Measurements from ENCODE around the gene ACTR1B.
"Not testable (repeated sequence)": the region's sequence is repeated elsewhere in the genome, so short reads cannot be mapped to it uniquely, and the experiment has no call there.

Gene ACTR1B

GRCh38 chr2:97691166-97691565 is 27.3 kb upstream of the ACTR1B start:
- no peak for TF ChIP-seq CTCF (IDR thresholded peaks at IDR 0.05; ENCODE audit: control insufficient read depth, insufficient read depth, low read depth, low read length, missing control alignments)
- DNase-seq (ENCODE audit: low read depth), result no peak
- no peak overlapping the region for H3K4me3 ChIP-seq (ENCODE audit: control insufficient read depth, low read depth, low read length)

- no peak for DNase-seq (ENCODE audit: low read depth)
These were observed 24.4 kb upstream of the ACTR1B start for GRCh38 chr2:97688062-97688827.

GRCh38 chr2:97687235-97687634 is 23.4 kb upstream of the ACTR1B start:
- not testable (repeated sequence) for DNase-seq (ENCODE audit: low read depth); H3K4me3 ChIP-seq (ENCODE audit: control insufficient read depth, low read depth, low read length)

More at GRCh38 chr2:97688062-97688827, 24.4 kb upstream of the ACTR1B start:
- TF ChIP-seq CTCF (IDR thresholded peaks at IDR 0.05; ENCODE audit: control insufficient read depth, insufficient read depth, low read depth, low read length, missing control alignments), result no peak
- no peak overlapping the region for H3K4me3 ChIP-seq (ENCODE audit: control insufficient read depth, low read depth, low read length)

GRCh38 chr2:97678298-97678697 is 14.5 kb upstream of the ACTR1B start:
- no peak for TF ChIP-seq CTCF (IDR thresholded peaks at IDR 0.05; ENCODE audit: control insufficient read depth, insufficient read depth, low read depth, low read length, missing control alignments)
- no peak overlapping the region for H3K4me3 ChIP-seq (ENCODE audit: control insufficient read depth, low read depth, low read length)
- DNase-seq (ENCODE audit: low read depth), result no peak

DNA sequence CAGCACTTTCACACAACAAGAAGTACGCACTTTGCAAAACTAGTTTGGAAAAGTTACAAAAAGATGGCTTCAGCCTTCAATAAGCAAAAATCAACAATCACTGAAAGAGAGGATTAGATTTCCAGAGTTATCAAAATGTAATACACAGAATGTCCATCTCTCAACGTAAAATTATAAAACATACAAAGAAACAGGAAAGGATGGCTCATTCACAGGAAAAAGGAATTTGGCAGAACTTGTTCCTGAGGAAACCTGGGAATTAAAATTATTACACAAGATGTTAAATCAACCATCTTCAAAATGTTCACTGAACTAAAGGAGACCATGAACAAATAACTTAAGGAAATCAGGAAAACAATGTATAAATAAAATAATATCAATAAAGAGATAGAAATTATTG is 13.6 kb upstream of the ACTR1B start:
- H3K4me3 ChIP-seq (ENCODE audit: control insufficient read depth, low read depth, low read length), result no peak overlapping the region
- TF ChIP-seq CTCF (IDR thresholded peaks at IDR 0.05; ENCODE audit: control insufficient read depth, insufficient read depth, low read depth, low read length, missing control alignments), result no peak
- no peak for DNase-seq (ENCODE audit: low read depth)

- no peak for TF ChIP-seq CTCF (IDR thresholded peaks at IDR 0.05; ENCODE audit: control insufficient read depth, insufficient read depth, low read depth, low read length, missing control alignments)
- H3K4me3 ChIP-seq (ENCODE audit: control insufficient read depth, low read depth, low read length), result no peak overlapping the region
- DNase-seq (ENCODE audit: low read depth), result no peak
These were observed 12.8 kb upstream of the ACTR1B start for GRCh38 chr2:97676620-97677019.

- TF ChIP-seq CTCF (IDR thresholded peaks at IDR 0.05; ENCODE audit: control insufficient read depth, insufficient read depth, low read depth, low read length, missing control alignments), result no peak
- no peak for DNase-seq (ENCODE audit: low read depth)
- no peak overlapping the region for H3K4me3 ChIP-seq (ENCODE audit: control insufficient read depth, low read depth, low read length)
These were observed 11.7 kb upstream of the ACTR1B start for GRCh38 chr2:97675430-97676113.

All from AG09309 (cell line).